GM19043 (cell line): ENCODE data around the gene REN.

Source experiments
- ATAC-seq: cut with Tn5 transposase; IDR thresholded peaks from one replicate; pipeline ENCODE4 v1.9.1; 2021; ENCODE audit warnings: low read depth; ENCODE audit not compliant: unreplicated experiment

REN gene

GRCh38 chr1:204139088-204139487 lies 27.0 kb downstream of the REN start:
- no peak for ATAC-seq

DNA sequence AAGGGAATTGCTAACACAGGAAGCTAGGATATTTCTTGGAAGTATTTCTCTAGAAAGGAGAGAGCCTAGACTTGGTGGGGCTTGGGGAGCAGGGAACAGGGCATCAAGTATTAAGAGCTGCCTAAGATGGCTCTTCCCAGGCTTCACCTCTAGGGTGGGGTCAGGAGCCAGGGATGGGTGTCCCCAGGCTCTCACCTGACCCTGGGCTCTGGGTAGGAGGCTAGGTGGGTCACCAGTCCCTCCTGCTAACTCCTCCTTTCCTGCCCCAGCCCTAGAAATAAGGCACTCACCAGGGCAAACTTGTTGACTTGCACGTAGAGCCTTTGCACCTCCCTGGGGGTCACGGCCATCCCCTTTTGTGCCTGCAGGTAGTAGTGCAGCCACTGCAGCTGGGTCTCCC lies 29.3 kb downstream of the REN start:
- ATAC-seq: no peak

DNA sequence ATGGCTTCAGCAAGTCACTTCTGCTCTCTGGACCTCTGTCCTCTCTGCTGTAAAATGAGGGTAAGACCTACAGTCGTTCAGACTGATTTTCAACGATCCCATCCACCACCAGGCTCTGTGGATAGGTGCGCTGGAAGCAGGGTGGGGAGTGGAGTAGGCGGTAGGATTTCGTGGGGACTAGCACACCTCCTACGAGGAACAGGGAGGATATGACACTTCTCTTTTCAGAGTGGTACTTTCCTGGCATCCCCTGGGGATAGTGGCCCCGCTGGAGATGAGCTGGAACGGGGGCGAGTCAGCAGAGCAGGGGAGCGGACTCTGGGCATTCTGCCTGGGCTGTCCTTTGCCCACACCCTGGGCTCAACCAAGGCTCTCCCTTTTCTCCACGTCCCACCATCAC lies 32.0 kb downstream of the REN start:
- ATAC-seq: no peak

DNA sequence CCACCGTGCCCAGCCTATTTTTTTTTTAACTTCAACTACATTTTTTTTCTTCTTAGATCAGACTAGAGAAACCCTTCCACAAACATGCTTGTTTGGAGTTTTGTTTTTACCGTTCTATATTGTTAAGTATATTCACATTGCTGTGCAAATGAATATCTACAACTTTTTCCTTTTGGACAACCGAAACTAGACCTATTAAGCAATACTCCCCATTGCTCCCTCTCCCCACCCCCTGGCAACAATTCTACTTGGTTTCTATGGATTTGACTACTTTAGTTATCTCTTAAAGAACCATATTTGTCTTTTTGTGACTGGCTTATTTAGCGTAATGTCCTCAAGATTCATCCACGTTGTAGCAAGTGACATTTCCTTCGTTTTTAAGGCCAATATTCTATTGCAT lies 33.4 kb downstream of the REN start:
- no peak for ATAC-seq

GRCh38 chr1:204131978-204132377 lies 34.2 kb downstream of the REN start:
- ATAC-seq: no peak

GRCh38 chr1:204130981-204131892 lies 34.9 kb downstream of the REN start:
- ATAC-seq: no peak

DNA sequence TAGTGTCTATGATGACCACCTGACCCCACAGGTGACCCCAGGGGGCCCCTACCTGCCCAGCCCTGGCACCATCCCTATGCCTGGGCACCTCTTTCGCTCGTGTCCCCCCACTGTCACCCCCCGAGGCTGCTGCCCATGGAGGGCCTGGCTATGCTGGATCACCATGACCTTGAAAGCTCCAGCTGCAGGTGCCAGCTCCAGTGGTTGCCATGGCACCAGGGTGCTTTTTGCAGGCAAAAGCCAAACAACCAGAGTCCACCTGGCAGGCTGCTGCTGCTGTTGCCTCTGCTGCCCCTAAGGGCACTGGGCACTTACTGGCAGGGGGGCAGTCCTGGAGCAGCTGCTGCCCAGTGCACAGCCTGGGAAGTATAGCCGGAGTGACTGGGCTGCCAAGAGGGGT lies 36.0 kb downstream of the REN start:
- no peak for ATAC-seq

- no peak for ATAC-seq
Observed at GRCh38 chr1:204128964-204129896, 36.9 kb downstream of the REN start.

DNA sequence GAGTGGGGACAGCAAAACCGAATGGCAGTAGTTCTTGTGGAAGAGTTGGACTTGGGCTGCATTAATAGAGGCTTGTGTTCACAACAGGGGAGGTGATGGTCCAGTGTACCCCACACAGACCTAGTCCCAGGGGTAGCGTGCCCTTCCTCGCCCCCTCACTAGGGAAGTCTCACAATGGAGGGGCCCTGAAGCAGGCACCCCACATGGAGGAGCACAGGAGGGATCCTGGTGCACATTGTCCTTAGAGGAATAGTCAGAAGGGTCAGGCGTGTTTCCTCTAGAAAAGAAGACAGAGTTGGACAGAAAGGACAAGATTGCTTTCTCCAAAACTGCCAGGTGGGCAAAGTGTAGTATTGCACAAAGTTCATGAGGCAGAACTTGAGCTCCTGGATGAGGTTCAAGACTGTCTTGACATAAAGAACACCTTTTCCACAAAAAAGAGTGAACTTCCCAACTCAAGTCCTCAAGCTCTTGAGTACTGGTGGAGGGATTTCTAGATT lies 37.6 kb downstream of the REN start:
- ATAC-seq: no peak

GRCh38 chr1:204127597-204128242 lies 38.4 kb downstream of the REN start:
- no peak for ATAC-seq

GRCh38 chr1:204126956-204127355 lies 39.2 kb downstream of the REN start:
- no peak for ATAC-seq

GRCh38 chr1:204126386-204126785 lies 39.8 kb downstream of the REN start:
- no peak for ATAC-seq

- no peak for ATAC-seq
Observed at GRCh38 chr1:204125759-204126351, 40.3 kb downstream of the REN start.

DNA sequence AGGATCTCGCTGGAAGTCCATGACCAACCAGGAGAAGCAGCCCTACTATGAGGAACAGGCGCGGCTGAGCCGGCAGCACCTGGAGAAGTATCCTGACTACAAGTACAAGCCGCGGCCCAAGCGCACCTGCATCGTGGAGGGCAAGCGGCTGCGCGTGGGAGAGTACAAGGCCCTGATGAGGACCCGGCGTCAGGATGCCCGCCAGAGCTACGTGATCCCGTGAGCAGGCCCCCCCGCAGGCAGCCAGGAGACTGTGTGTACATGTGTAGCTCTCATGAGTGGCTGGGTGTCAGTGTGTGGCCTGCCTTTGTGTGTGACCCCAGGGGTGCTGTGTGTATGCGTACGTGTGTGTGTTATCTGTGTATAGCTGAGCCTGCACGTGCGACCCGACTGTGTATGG lies 41.5 kb downstream of the REN start:
- no peak for ATAC-seq

- ATAC-seq: no peak
Observed at GRCh38 chr1:204123376-204123775, 42.8 kb downstream of the REN start.

GRCh38 chr1:204121840-204122555 lies 44.1 kb downstream of the REN start:
- no peak for ATAC-seq

DNA sequence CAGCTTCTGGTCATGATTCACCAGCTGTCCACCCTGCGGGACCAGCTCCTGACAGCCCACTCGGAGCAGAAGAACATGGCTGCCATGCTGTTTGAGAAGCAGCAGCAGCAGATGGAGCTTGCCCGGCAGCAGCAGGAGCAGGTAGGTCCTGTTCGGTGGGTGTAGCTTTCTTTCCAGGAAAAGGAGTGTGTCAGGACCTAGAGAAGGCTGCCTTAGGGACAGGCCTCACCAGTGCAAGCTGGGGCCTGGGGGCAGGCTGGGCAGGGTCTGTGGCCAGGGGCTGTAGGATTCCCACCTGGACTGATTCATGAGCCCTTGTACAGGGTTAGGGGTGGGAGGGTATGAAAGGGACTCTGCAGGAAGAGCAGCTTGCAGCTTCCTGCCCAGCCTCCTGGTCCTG lies 49.6 kb downstream of the REN start:
- ATAC-seq: no peak

DNA sequence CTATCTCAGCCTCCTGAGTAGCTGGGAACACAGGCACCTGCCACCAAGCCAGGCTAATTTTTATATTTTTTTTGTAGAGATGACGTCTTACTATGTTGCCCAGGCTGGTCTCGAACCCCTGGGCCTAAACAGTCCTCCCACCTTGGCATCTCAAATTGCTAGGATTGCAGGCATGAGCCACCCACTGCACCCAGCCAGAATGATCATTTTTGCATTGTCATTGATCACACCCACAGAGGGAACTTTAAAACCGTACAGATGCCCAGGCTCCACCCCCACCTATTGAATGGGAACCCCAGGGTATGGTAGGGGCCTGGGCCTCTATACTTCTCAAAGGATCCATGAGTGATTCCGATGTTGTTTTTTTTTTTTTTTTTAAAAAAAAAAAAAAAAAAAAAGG lies 51.0 kb downstream of the REN start:
- ATAC-seq: no peak

DNA sequence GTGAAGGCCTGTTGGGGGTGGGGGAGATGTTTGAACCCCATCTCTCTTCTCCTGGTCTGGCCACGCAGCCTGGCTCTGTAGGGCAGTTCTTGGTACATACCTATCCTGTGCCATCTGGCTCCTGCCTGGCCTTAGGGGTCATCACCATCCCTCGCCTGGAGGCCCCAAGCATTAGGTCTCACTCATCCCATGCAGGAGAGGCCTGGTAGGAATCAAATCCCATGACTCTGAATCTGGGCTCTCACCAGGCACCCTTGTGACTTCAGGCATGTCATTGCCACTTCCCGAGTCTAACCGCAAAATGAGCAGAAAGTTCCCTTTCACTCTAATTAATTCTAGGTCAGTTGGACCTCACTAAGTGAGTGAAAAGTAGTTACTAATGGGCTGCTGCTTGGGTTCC lies 51.5 kb downstream of the REN start:
- no peak for ATAC-seq

DNA sequence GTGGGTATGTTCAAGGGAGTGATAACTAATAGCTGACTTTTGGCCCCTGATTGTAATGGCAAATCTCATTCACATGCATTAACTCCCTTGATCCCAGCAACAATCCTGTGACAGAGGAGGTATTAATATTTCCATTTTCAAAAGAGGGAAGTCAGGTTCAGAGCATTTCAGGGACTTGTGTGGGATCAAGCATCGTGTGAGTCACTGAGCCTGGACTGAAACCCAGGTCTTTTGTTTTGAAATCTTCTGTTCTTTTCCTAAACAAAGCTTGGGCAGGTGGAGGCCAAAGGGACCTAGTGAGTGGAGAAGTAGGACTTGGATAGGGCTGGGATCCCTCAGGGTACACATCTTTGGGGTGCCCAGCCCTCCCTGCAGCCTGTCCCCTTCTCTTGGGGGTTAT lies 52.2 kb downstream of the REN start:
- ATAC-seq: no peak
